ENCODE data around the gene PTCD3. TPM values are rescaled to one million over a fixed set of nuclear protein-coding genes. Genes with fewer than 3 reads are reported as not detected.

PTCD3 gene
- 152 TPM for total RNA-seq

DNA sequence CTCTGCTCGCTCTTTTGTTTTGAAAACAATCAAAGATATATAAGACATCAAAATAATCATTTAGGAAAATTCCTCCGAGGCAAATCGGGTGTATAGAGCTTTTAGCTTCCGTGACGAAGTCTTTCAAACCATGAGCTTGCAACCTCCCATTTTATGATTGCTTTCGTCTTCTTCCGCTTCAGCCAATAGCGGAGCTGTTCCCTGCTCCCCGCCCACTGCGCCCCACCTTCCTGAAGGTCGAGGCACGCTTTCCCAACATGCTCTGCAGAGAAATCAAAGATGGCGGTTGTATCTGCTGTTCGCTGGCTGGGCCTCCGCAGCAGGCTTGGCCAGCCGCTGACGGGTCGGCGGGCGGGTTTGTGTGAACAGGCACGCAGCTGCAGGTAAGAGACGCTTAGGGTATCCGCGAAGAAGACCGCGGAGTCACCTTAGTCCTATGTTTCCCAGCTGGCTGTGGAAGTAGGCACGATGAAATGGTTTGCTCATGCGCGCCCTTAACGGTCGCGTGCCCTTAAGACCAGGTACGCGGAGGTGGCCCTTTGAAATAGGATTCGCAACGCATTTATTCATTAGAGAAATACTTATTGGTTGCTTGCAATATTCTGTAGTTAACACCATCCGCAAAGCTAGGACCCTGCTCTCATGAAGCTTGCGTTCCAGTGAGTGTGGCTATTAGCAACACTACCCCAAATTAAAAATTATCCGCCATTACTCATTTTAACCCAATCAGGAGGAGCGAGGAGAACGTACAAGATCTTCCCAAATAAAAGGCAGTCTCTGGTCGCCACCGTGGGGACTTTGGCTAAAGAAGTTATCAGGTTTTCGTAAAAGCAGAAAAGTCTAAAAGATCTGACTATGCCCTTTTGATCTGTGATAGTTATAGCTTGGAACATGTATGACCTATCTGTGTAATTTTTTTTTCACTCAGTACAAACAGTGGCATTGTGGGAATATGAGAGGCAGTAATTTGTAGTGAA, at the start of gene PTCD3:
Gene PTCD3 (plus strand): TSS at position 267 of the 977 bp plus-strand sequence. CDS start 13 bp downstream, at position 280.
- DNase-seq = peak; percentile 98

- no peak for DNase-seq
Observed at GRCh38 chr2:86056590-86057331, 49.3 kb upstream of the PTCD3 start.

- DNase-seq = no peak
Observed at GRCh38 chr2:86062043-86062442, 44.0 kb upstream of the PTCD3 start.

GRCh38 chr2:86064006-86064405, 42.0 kb upstream of the PTCD3 start:
- DNase-seq = no peak

GRCh38 chr2:86065512-86065911, 40.5 kb upstream of the PTCD3 start:
- DNase-seq = peak; percentile 41

DNA sequence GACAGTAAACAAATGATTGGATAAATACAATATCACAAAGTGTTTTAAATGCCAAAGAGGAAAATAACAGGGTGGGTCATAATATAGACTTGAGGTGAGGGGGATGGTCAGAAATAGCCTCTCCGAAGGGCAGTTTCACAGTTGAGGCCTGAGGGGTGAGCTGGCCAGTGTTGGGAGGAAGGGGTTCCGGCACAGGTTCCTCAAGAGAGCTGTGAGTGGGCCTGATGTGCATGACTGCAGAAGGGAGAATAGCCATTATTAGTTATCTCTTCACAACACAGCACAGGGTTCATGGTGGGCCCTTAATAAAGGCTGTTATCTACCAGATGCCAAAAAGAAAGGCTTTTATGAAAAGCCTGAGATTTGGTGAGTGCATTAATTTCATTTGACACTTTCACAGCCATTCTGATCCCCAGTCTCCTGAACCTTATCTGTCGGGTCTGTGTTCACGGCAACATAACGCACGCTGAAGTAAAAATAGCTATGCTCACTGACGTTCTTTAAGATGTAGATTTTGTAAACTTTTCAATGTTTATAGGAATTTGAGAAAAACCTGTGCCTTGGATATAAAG, 39.9 kb upstream of the PTCD3 start:
- DNase-seq = no peak

DNA sequence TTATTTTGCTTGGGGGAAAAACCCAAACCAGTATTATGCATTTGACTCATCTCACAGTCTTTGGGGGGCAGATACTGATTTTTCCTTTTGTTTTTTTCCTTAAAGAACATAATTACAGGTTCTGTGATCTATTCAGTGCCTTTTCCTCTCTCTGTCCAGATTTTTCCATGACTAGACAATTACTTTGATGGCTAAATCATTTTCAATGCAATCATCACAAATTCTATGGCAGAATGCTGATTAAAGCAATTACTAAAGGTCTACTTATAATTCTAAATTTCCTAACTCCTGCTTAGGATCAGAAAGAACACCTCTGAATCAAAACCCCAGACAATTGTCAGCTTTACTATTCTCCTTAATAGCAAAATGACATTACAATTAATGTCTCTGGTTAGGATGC, 39.1 kb upstream of the PTCD3 start:
- DNase-seq = no peak

DNA sequence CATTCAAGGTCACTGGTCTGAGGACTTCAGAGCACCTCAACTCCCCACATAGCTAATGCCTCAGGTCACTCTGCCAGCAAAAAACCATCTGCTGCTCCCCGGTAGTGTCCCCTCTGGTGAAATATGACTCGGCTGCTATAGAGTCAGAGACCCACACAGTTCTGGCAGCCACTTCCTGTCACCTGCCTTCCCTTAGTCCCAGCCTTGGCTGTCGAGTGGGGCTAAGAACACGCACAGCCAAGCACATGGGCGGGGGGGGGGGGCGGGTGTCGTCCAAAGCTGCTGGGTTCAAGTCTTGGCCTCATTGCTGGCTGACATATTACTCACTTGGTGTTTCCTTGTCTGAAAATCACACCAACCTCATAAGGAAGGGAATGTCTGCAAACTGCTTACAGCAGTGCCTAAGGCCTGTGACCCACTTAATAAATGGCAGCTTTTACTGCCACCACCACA, 37.9 kb upstream of the PTCD3 start:
- DNase-seq = peak; percentile 40

- DNase-seq = no peak
Observed at GRCh38 chr2:86068648-86069047, 37.4 kb upstream of the PTCD3 start.

- DNase-seq = peak; percentile 58
Observed at GRCh38 chr2:86069091-86069685, 36.8 kb upstream of the PTCD3 start.

- DNase-seq = no peak
Observed at GRCh38 chr2:86069783-86070339, 36.2 kb upstream of the PTCD3 start.

- no peak for DNase-seq
Observed at GRCh38 chr2:86070868-86071267, 35.2 kb upstream of the PTCD3 start.

GRCh38 chr2:86072271-86072858, 33.7 kb upstream of the PTCD3 start:
- peak; percentile 32 for DNase-seq

- no peak for DNase-seq
Observed at GRCh38 chr2:86073225-86073624, 32.8 kb upstream of the PTCD3 start.

DNA sequence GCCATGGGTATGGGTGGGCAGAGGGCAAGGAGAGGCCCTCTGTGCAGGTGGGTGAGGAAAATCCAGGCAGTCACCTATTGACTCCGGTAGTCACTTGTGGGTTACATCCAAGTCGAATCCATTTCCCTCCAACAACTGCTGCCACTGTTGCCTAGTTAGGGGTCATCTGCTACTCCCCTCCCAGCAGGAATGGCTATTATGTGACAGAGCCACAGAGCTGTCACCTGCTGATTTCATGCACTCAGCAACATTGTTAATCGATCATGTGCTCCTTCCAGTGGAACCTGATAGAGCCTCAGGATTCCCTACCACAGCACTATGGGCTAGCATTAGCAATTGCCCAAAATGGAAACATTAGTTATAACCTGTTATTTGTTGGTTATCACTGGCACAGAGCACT, 31.8 kb upstream of the PTCD3 start:
- DNase-seq = no peak

- no peak for DNase-seq
Observed at GRCh38 chr2:86074811-86075210, 31.2 kb upstream of the PTCD3 start.

DNA sequence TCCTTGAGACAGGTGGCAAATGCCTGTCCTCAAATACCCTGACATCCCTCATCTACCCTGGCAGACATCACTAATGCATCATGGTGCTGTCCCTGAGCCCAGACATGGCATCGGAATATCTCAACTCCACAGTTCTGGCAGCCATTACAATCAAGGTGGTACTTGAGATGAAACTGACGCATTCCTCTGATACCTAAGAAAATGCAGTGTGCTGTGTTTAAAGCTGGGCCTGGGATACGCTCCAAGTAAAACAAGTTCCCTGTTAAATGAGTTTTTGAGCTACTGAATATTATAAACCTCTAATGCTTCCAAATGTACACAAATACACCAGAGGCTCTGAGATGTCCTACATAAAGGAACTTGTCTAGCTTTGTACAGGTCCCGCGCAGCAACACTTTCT, 30.1 kb upstream of the PTCD3 start:
- no peak for DNase-seq

- peak; percentile 73 for DNase-seq
Observed at GRCh38 chr2:86078774-86079545, 27.1 kb upstream of the PTCD3 start.

DNA sequence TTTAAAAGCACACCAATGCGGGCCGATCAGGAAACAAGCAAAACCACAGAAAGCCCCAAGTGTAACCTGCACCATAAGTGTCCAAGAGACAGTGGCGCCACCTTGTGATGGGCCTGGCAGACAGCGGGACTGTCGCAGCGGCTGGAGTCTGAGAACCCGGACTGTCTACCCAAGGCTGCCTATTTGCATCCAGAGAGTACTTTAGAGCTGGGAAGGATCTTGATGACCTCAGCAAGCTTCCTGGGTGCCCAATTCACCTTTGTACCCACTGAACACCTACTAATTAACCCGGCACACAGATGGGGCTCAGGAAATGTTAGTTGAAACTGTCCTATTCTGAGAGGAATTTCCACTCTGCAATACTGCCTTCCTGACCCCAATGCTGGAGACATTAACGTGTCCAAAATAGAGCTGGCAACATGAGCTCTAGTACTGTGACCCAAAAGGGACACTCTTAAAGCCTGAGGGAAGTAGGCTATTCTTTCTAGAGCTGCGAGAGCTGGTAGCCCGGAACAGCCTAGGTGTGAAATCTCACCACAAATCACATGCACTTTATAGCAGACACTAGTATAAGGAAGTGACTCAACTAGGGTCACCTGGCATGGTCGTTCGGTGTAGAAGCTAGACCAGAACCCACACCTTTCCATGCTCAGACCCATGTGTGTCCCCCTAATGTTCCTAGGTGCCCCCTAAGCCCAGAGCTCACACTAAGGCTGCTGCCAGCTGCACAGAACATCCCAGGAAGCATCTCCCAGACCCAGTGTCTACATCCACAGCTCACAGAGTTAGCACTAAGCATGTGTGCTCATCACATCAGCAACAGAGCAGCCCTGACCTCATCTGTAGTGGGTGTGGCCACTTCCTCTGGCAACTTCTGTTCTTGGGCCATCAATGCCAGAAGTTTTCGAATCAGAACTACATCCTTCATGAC, 25.8 kb upstream of the PTCD3 start:
- DNase-seq = peak; percentile 80

DNA sequence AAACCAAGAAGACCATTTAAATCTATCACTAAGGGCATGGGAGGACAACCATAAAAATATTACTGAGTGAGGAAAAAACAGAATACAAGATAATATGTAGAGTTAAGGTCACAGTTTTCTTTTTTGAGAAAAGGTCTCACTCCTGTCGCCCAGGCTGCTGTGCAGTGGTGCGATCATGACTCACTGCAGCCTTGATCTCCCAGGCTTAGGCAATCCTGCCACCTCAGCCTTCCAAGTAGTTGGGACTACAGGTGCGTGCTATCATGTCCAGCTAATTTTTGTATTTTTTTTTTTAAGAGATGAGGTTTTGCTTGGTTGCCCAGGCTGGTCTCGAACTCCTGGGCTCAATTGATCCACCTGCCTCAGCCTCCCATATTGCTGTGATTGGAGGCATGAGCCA, 24.3 kb upstream of the PTCD3 start:
- DNase-seq = no peak
